ENCODE results near the gene GLRA1. TPM values are rescaled to one million over a fixed set of nuclear protein-coding genes. Genes with fewer than 3 reads are reported as not detected.

GLRA1 gene
- polyA plus RNA-seq, 1 donor (not counting 4 experiments of a cell fraction or from before 2014, with no cell fraction given): not detected

DNA sequence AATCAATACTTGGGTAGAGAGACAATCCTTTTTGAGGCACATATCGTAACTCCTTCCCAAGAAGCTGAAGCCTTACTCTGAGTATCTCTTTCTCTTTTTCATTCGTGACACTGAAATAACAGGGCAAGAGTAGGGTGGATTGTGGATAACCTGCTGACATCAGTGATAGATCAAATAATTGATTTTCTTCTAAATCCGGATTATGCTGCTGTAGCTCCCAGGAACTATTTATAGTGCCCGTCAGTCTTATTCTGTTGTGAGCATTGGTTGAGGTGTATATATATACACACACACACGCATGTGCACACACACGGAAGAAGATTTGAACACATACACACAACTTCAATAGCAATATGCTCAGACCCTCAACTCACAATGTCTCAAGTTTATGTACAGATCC lies 43.2 kb upstream of the GLRA1 start:
- Histone ChIP-seq H3K27ac (ENCODE audit: control insufficient read depth, insufficient read depth, low read length) (no peak overlapping the region), H2AFZ (ENCODE audit: control insufficient read depth, low read length) (no peak overlapping the region), H3K9me1 (ENCODE audit: control insufficient read depth, extremely low read depth, insufficient read depth, low read length) (no peaks in the 10 kb centered on the region), H3K4me2 (ENCODE audit: control insufficient read depth, extremely low read depth, insufficient read depth, low read depth, low read length) (no peak overlapping the region), H3K79me2 (ENCODE audit: control insufficient read depth, insufficient read depth, low read length) (no peaks in the 10 kb centered on the region), H3K27me3 (ENCODE audit: control insufficient read depth, extremely low read depth, insufficient read depth, low read length) (no peaks in the 10 kb centered on the region), H3K36me3 (ENCODE audit: control insufficient read depth in 2 of 2, extremely low read depth in 1 of 2, insufficient read depth in 2 of 2, low read length in 2 of 2) (no peaks in the 10 kb centered on the region), H4K20me1 (ENCODE audit: control insufficient read depth, extremely low read depth, insufficient read depth, low read length) (no peaks in the 10 kb centered on the region), H3K4me3 (ENCODE audit: control insufficient read depth in 2 of 3, extremely low read depth in 1 of 3, insufficient read depth in 2 of 3, low read depth in 1 of 3, low read length in 3 of 3) (no peak overlapping the region), H3K9ac (ENCODE audit: control insufficient read depth, extremely low read depth, insufficient read depth, low read length) (no peak overlapping the region), H3K9me3 (ENCODE audit: control insufficient read depth, low read depth, low read length) (no peaks in the 10 kb centered on the region), H3K4me1 (ENCODE audit: control insufficient read depth, extremely low read depth, insufficient read depth, low read length) (no peaks in the 10 kb centered on the region)
- FAIRE-seq (no peak), DNase-seq (ENCODE audit: low read depth, low spot score) (no peak)
- no peak for TF ChIP-seq EZH2 (IDR thresholded peaks at IDR 0.05; ENCODE audit: low read length)
- dilution Hi-C loops (cut with MboI; ENCODE audit: extremely low pct_ligation_motif_present, low sequenced_read_pairs): no loop called here

DNA sequence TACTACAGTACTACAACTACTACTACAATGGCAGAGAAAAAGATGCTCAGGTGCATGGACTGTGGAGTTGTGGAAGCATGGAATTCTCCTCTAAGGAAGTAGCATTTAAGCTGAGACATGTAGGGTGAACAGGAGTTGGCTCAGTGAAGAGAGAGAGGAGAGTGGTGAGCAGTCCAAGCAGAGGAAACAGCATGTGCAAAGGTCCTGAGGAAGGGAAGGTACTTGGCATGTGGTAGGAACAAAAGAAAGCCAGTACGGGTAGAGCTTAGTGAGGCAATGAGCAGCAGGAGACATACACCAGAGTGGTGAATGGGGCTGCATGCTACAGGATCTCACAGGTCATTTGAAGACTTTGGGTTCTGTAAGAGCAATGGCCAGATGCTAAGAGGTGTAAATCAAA lies 41.4 kb upstream of the GLRA1 start:
- Histone ChIP-seq H3K27ac (ENCODE audit: control insufficient read depth, insufficient read depth, low read length) (no peak overlapping the region), H3K4me3 (ENCODE audit: control insufficient read depth in 2 of 3, extremely low read depth in 1 of 3, insufficient read depth in 2 of 3, low read depth in 1 of 3, low read length in 3 of 3) (no peak overlapping the region), H3K9ac (ENCODE audit: control insufficient read depth, extremely low read depth, insufficient read depth, low read length) (no peak overlapping the region), H3K36me3 (ENCODE audit: control insufficient read depth in 2 of 2, extremely low read depth in 1 of 2, insufficient read depth in 2 of 2, low read length in 2 of 2) (no peaks in the 10 kb centered on the region), H3K4me1 (ENCODE audit: control insufficient read depth, extremely low read depth, insufficient read depth, low read length) (no peaks in the 10 kb centered on the region), H3K27me3 (ENCODE audit: control insufficient read depth, extremely low read depth, insufficient read depth, low read length) (no peaks in the 10 kb centered on the region), H3K9me1 (ENCODE audit: control insufficient read depth, extremely low read depth, insufficient read depth, low read length) (no peaks in the 10 kb centered on the region), H3K4me2 (ENCODE audit: control insufficient read depth, extremely low read depth, insufficient read depth, low read depth, low read length) (no peak overlapping the region), H4K20me1 (ENCODE audit: control insufficient read depth, extremely low read depth, insufficient read depth, low read length) (no peaks in the 10 kb centered on the region), H3K9me3 (ENCODE audit: control insufficient read depth, low read depth, low read length) (no peaks in the 10 kb centered on the region), H2AFZ (ENCODE audit: control insufficient read depth, low read length) (no peak overlapping the region), H3K79me2 (ENCODE audit: control insufficient read depth, insufficient read depth, low read length) (no peaks in the 10 kb centered on the region)
- dilution Hi-C loops (cut with MboI; ENCODE audit: extremely low pct_ligation_motif_present, low sequenced_read_pairs): no loop called here
- no peak for TF ChIP-seq EZH2 (IDR thresholded peaks at IDR 0.05; ENCODE audit: low read length)
- TF ChIP-seq, protein P1, sequence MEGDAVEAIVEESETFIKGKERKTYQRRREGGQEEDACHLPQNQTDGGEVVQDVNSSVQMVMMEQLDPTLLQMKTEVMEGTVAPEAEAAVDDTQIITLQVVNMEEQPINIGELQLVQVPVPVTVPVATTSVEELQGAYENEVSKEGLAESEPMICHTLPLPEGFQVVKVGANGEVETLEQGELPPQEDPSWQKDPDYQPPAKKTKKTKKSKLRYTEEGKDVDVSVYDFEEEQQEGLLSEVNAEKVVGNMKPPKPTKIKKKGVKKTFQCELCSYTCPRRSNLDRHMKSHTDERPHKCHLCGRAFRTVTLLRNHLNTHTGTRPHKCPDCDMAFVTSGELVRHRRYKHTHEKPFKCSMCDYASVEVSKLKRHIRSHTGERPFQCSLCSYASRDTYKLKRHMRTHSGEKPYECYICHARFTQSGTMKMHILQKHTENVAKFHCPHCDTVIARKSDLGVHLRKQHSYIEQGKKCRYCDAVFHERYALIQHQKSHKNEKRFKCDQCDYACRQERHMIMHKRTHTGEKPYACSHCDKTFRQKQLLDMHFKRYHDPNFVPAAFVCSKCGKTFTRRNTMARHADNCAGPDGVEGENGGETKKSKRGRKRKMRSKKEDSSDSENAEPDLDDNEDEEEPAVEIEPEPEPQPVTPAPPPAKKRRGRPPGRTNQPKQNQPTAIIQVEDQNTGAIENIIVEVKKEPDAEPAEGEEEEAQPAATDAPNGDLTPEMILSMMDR (optimal IDR thresholded peaks at IDR 0.05 in 1 of 3, IDR thresholded peaks at IDR 0.05 in 1 of 3, conservative IDR thresholded peaks at IDR 0.05 in 1 of 3; ENCODE audit: extremely low read depth in 1 of 3, insufficient read depth in 2 of 3, low read length in 3 of 3): no peak
- no peak for DNase-seq (ENCODE audit: low read depth, low spot score)
- no peak for FAIRE-seq

DNA sequence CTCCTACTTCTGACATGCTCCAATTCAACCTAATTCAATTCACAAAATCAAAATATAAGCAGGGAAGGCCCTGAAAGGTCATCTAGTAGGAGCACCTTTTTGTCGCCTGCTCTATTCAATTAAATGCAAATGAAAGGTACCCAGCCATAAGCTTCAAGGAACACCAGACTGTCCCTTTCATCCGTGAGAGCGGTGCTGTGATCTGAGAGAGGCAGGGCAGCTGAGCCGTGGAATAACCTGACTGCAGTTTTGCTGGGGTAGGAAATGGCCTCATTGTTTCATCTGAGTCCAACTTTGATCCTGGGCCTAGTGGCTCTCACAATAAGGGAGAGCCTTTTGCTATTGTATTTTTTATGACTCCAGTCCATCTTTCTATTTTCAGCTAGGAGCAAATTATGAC lies 39.8 kb upstream of the GLRA1 start:
- Histone ChIP-seq H3K9me1 (ENCODE audit: control insufficient read depth, extremely low read depth, insufficient read depth, low read length) (no peaks in the 10 kb centered on the region), H3K36me3 (ENCODE audit: control insufficient read depth in 2 of 2, extremely low read depth in 1 of 2, insufficient read depth in 2 of 2, low read length in 2 of 2) (no peaks in the 10 kb centered on the region), H3K79me2 (ENCODE audit: control insufficient read depth, insufficient read depth, low read length) (no peaks in the 10 kb centered on the region), H3K27ac (ENCODE audit: control insufficient read depth, insufficient read depth, low read length) (no peak overlapping the region), H3K4me3 (ENCODE audit: control insufficient read depth in 2 of 3, extremely low read depth in 1 of 3, insufficient read depth in 2 of 3, low read depth in 1 of 3, low read length in 3 of 3) (no peak overlapping the region), H4K20me1 (ENCODE audit: control insufficient read depth, extremely low read depth, insufficient read depth, low read length) (no peaks in the 10 kb centered on the region), H3K4me1 (ENCODE audit: control insufficient read depth, extremely low read depth, insufficient read depth, low read length) (no peaks in the 10 kb centered on the region), H3K9ac (ENCODE audit: control insufficient read depth, extremely low read depth, insufficient read depth, low read length) (no peak overlapping the region), H3K9me3 (ENCODE audit: control insufficient read depth, low read depth, low read length) (no peaks in the 10 kb centered on the region), H3K4me2 (ENCODE audit: control insufficient read depth, extremely low read depth, insufficient read depth, low read depth, low read length) (no peak overlapping the region), H2AFZ (ENCODE audit: control insufficient read depth, low read length) (no peak overlapping the region), H3K27me3 (ENCODE audit: control insufficient read depth, extremely low read depth, insufficient read depth, low read length) (no peaks in the 10 kb centered on the region)
- TF ChIP-seq, protein P1 (optimal IDR thresholded peaks at IDR 0.05 in 1 of 3, IDR thresholded peaks at IDR 0.05 in 1 of 3, conservative IDR thresholded peaks at IDR 0.05 in 1 of 3; ENCODE audit: extremely low read depth in 1 of 3, insufficient read depth in 2 of 3, low read length in 3 of 3): no peak
- TF ChIP-seq EZH2 (IDR thresholded peaks at IDR 0.05; ENCODE audit: low read length): no peak
- DNase-seq (ENCODE audit: low read depth, low spot score): no peak
- dilution Hi-C loops (cut with MboI; ENCODE audit: extremely low pct_ligation_motif_present, low sequenced_read_pairs): no loop called here
- FAIRE-seq: no peak
